HepG2 (cell line): ENCODE results near the gene C11orf71. TPM values are rescaled to one million over a fixed set of nuclear protein-coding genes. Genes with fewer than 3 reads are reported as not detected.

ENCODE experiments used
- BORCS8-MEF2B ChIP-seq: sonication (generic); formaldehyde crosslinking; IDR thresholded peaks from 2 replicates; pipeline ENCODE4 v1.8.0; 2022; ENCODE audit warnings: mild to moderate bottlenecking, missing genetic modification reagents
- ETV5 ChIP-seq: IDR thresholded peaks from 2 replicates; pipeline ENCODE4 v1.6.1; 2018; ENCODE audit warnings: missing biosample characterization, missing genetic modification reagents, inconsistent platforms, borderline replicate concordance
- HOXA9 ChIP-seq: sonication (generic); formaldehyde crosslinking; IDR thresholded peaks from 2 replicates; pipeline ENCODE4 v1.8.1; 2022; ENCODE audit warnings: missing genetic modification reagents, mild to moderate bottlenecking, moderate library complexity, borderline replicate concordance
- IRX3 ChIP-seq: sonication (generic); formaldehyde crosslinking; IDR thresholded peaks from 2 replicates; pipeline ENCODE4 v1.8.1; 2023; ENCODE audit warnings: mild to moderate bottlenecking, low read depth, missing genetic modification reagents, borderline replicate concordance
- RBAK ChIP-seq: sonication (generic); formaldehyde crosslinking; IDR thresholded peaks from 2 replicates; pipeline ENCODE4 v1.5.1; 2020; ENCODE audit warnings: mild to moderate bottlenecking, missing genetic modification reagents
- SAFB2 ChIP-seq: sonication (generic); formaldehyde crosslinking; IDR thresholded peaks from 2 replicates; pipeline ENCODE4 v1.5.1; 2020; ENCODE audit warnings: missing genetic modification reagents, low read depth, mild to moderate bottlenecking, borderline replicate concordance
- SRSF1 ChIP-seq: fragments of 200-400 bp; formaldehyde crosslinking; optimal IDR thresholded peaks from 2 replicates; pipeline ENCODE3; 2017; ENCODE audit warnings: mild to moderate bottlenecking, low read depth, low read length, moderate library complexity
- TOE1 ChIP-seq: sonication (generic); formaldehyde crosslinking; IDR thresholded peaks from 2 replicates; pipeline ENCODE4 v1.4.0; 2020; ENCODE audit warnings: mild to moderate bottlenecking, missing genetic modification reagents
- ZNF563 ChIP-seq: sonication (generic); formaldehyde crosslinking; IDR thresholded peaks from 2 replicates; pipeline ENCODE4 v1.8.0; 2022; ENCODE audit warnings: mild to moderate bottlenecking, moderate library complexity, missing genetic modification reagents
- ZNF607 ChIP-seq: sonication (generic); formaldehyde crosslinking; IDR thresholded peaks from 2 replicates; pipeline ENCODE4 v1.5.1; 2020; ENCODE audit warnings: missing genetic modification reagents, mild to moderate bottlenecking, borderline replicate concordance
- ZNF773 ChIP-seq: sonication (generic); formaldehyde crosslinking; IDR thresholded peaks from 2 replicates; pipeline ENCODE4 v1.4.0; 2020; ENCODE audit warnings: missing genetic modification reagents, borderline replicate concordance
- ZNF883 ChIP-seq: sonication (generic); formaldehyde crosslinking; IDR thresholded peaks from 2 replicates; pipeline ENCODE4 v1.5.1; 2020; ENCODE audit warnings: mild to moderate bottlenecking, missing genetic modification reagents; ENCODE audit errors: not compliant biosample characterization
- polyA plus RNA-seq, 8 experiments: library from polyadenylated mRNA; depleted of rRNA in 3 of 8; stranded (reverse) in 7 of 8; unstranded in 1 of 8; fragments of >200 nt; fragmentation: Illumina TruSeq in 4 of 8; extraction: Trizol in 4 of 8; gene quantifications; 2 replicates each; pipeline versions ENCODE4 v1.2.1 to v1.2.3, GENCODE V29; 2011 to 2016; ENCODE audit warnings: low read depth in 4 of 8, missing spikeins in 1 of 8, mixed read lengths in 1 of 8; ENCODE audit not compliant: insufficient read depth in 1 of 8
- total RNA-seq, 5 experiments: library from RNA; depleted of rRNA; stranded (reverse); fragments of >200 nt; fragmentation: Illumina TruSeq; extraction: Trizol; gene quantifications; 2 replicates each; pipeline ENCODE4 v1.2.3, GENCODE V29; 2016; ENCODE audit warnings: low read depth in 1 of 5
- TF ChIP-seq, protein P1 (sequence below): sonication (generic); formaldehyde crosslinking; IDR thresholded peaks from 2 replicates; pipeline ENCODE4 v1.5.0; 2020; ENCODE audit warnings: missing genetic modification reagents, mild to moderate bottlenecking, borderline replicate concordance
- TF ChIP-seq, protein P2 (sequence below), 2 experiments: fragments of 450-650 bp in 1 of 2; sonication (generic) in 1 of 2; formaldehyde crosslinking; IDR thresholded peaks; 2 replicates each; pipeline versions ENCODE4 v1.5.0 to v1.8.0; 2020 to 2022; ENCODE audit warnings: mild to moderate bottlenecking in 1 of 2, missing genetic modification reagents in 1 of 2
- TF ChIP-seq, protein P3 (sequence below): sonication (generic); formaldehyde crosslinking; IDR thresholded peaks from 2 replicates; pipeline ENCODE4 v1.4.0; 2020; ENCODE audit warnings: mild to moderate bottlenecking, missing genetic modification reagents, borderline replicate concordance
- TF ChIP-seq, protein P4 (sequence below): sonication (generic); formaldehyde crosslinking; IDR thresholded peaks from 2 replicates; pipeline ENCODE4 v1.5.1; 2020; ENCODE audit warnings: missing genetic modification reagents, mild to moderate bottlenecking, borderline replicate concordance
- TF ChIP-seq, protein P5 (sequence below): IDR thresholded peaks from 2 replicates; pipeline ENCODE4 v1.6.1; 2016; ENCODE audit warnings: mild to moderate bottlenecking, missing biosample characterization, missing genetic modification reagents
- TF ChIP-seq, protein P6 (sequence below): sonication (generic); formaldehyde crosslinking; IDR thresholded peaks from 2 replicates; pipeline ENCODE4 v1.5.0; 2020; ENCODE audit warnings: missing genetic modification reagents

The C11orf71 gene
- total and polyA plus RNA-seq, 2 of the 13 experiments (the other 11 are each of a cell fraction or from before 2014, with no cell fraction given), result 7.1 to 7.8 TPM

DNA sequence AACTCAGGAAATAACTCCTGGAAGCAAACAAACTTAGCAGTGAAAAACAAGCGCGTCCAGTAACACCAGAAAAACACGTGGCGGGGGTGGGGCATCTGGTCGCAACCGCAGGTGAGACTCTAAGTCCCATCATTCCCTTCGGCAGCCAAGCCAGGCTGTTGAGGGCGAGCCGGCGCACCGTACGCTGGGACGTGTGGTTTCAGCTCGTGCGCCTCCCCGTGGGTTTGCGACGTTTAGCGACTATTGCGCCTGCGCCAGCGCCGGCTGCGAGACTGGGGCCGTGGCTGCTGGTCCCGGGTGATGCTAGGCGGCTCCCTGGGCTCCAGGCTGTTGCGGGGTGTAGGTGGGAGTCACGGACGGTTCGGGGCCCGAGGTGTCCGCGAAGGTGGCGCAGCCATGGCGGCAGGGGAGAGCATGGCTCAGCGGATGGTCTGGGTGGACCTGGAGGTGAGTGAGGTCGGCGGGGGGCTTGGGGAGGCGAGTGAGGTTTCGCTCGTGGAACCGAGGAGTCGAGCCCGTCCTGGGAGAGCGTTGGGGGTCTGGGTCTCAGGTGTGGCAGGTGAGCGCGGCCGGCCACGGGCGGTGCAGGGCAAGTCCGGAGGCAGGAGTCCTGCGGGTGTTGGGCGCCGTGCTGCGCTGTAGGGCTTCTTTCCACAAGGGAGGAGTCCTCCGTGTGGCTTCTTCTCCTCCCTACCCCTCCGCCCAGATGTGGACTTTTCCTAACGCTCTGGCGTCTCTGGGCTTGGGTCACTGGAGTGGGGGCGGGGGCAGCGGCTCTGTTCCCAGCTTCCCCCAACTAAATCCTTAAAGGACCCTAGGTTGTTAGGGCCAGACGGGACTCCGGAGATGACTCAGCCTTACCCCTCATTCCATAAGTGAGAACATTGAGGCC lies 39.2 kb upstream of the C11orf71 start, which contains the start of gene REXO2 (continued):
- TF ChIP-seq, protein P1, sequence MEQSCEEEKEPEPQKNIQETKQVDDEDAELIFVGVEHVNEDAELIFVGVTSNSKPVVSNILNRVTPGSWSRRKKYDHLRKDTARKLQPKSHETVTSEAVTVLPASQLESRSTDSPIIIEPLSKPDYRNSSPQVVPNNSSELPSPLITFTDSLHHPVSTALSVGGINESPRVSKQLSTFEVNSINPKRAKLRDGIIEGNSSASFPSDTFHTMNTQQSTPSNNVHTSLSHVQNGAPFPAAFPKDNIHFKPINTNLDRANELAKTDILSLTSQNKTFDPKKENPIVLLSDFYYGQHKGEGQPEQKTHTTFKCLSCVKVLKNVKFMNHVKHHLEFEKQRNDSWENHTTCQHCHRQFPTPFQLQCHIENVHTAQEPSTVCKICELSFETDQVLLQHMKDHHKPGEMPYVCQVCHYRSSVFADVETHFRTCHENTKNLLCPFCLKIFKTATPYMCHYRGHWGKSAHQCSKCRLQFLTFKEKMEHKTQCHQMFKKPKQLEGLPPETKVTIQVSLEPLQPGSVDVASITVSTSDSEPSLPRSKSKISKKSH (CRISPR knock-in tag), result peak; percentile 68; the same call in 1 of the 2 replicates
- no peak for TF ChIP-seq BORCS8-MEF2B (CRISPR knock-in tag)
- TF ChIP-seq, protein P2, sequence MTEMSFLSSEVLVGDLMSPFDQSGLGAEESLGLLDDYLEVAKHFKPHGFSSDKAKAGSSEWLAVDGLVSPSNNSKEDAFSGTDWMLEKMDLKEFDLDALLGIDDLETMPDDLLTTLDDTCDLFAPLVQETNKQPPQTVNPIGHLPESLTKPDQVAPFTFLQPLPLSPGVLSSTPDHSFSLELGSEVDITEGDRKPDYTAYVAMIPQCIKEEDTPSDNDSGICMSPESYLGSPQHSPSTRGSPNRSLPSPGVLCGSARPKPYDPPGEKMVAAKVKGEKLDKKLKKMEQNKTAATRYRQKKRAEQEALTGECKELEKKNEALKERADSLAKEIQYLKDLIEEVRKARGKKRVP (CRISPR knock-in tag; IDR thresholded peaks at IDR 0.05), result no peak
- TF ChIP-seq TOE1 (CRISPR knock-in tag), result no peak
- TF ChIP-seq RBAK (CRISPR knock-in tag), result no peak
- TF ChIP-seq, protein P3, sequence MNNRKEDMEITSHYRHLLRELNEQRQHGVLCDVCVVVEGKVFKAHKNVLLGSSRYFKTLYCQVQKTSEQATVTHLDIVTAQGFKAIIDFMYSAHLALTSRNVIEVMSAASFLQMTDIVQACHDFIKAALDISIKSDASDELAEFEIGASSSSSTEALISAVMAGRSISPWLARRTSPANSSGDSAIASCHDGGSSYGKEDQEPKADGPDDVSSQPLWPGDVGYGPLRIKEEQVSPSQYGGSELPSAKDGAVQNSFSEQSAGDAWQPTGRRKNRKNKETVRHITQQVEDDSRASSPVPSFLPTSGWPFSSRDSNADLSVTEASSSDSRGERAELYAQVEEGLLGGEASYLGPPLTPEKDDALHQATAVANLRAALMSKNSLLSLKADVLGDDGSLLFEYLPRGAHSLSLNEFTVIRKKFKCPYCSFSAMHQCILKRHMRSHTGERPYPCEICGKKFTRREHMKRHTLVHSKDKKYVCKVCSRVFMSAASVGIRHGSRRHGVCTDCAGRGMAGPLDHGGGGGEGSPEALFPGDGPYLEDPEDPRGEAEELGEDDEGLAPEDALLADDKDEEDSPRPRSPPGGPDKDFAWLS (CRISPR knock-in tag), result no peak
- TF ChIP-seq ZNF607 (CRISPR knock-in tag), result no peak
- TF ChIP-seq ETV5 (CRISPR knock-in tag), result peak; percentile 50; the same call in 1 of the 2 replicates
- peak; percentile 81 for TF ChIP-seq ZNF883 (CRISPR knock-in tag)
- TF ChIP-seq HOXA9, result no peak
- TF ChIP-seq, protein P4, sequence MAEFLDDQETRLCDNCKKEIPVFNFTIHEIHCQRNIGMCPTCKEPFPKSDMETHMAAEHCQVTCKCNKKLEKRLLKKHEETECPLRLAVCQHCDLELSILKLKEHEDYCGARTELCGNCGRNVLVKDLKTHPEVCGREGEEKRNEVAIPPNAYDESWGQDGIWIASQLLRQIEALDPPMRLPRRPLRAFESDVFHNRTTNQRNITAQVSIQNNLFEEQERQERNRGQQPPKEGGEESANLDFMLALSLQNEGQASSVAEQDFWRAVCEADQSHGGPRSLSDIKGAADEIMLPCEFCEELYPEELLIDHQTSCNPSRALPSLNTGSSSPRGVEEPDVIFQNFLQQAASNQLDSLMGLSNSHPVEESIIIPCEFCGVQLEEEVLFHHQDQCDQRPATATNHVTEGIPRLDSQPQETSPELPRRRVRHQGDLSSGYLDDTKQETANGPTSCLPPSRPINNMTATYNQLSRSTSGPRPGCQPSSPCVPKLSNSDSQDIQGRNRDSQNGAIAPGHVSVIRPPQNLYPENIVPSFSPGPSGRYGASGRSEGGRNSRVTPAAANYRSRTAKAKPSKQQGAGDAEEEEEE (CRISPR knock-in tag), result 0 out of 2 replicates have a peak, but pooled peaks have one; percentile 49
- TF ChIP-seq ZNF773 (CRISPR knock-in tag), result 0 out of 2 replicates have a peak, but pooled peaks have one; percentile 51
- TF ChIP-seq SAFB2 (CRISPR knock-in tag), result peak; percentile 80; the same call in 1 of the 2 replicates
- no peak for TF ChIP-seq IRX3 (CRISPR knock-in tag)
- TF ChIP-seq, protein P5, sequence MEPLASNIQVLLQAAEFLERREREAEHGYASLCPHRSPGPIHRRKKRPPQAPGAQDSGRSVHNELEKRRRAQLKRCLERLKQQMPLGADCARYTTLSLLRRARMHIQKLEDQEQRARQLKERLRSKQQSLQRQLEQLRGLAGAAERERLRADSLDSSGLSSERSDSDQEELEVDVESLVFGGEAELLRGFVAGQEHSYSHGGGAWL (CRISPR knock-in tag), result peak; percentile 83
- TF ChIP-seq SRSF1, result peak; percentile 67
- TF ChIP-seq, protein P6, sequence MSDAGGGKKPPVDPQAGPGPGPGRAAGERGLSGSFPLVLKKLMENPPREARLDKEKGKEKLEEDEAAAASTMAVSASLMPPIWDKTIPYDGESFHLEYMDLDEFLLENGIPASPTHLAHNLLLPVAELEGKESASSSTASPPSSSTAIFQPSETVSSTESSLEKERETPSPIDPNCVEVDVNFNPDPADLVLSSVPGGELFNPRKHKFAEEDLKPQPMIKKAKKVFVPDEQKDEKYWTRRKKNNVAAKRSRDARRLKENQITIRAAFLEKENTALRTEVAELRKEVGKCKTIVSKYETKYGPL (CRISPR knock-in tag), result 0 out of 2 replicates have a peak, but pooled peaks have one; percentile 16
- TF ChIP-seq ZNF563, result 0 out of 2 replicates have a peak, but pooled peaks have one; percentile 12
